Measurements from ENCODE around the gene UQCRC2.

DNA sequence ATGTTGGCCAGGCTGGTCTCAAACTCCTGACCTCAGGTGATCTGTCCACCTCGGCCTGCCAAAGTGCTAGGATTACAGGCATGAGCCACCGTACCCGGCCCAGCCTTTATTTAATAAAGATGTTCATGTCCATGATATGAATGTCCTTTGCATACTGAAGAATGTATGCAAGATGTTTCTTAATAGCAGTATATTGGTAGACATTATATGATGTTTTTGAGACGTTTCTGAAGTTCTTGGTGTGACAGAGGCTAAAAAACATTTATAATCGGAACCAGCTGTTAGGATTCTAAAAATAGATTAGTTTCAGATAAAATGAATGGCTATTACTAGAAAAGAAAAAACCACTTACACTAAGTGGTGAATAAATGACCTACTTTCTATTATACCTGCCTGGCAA is 36.0 kb downstream of the UQCRC2 start:
- TF ChIP-seq, protein P1, sequence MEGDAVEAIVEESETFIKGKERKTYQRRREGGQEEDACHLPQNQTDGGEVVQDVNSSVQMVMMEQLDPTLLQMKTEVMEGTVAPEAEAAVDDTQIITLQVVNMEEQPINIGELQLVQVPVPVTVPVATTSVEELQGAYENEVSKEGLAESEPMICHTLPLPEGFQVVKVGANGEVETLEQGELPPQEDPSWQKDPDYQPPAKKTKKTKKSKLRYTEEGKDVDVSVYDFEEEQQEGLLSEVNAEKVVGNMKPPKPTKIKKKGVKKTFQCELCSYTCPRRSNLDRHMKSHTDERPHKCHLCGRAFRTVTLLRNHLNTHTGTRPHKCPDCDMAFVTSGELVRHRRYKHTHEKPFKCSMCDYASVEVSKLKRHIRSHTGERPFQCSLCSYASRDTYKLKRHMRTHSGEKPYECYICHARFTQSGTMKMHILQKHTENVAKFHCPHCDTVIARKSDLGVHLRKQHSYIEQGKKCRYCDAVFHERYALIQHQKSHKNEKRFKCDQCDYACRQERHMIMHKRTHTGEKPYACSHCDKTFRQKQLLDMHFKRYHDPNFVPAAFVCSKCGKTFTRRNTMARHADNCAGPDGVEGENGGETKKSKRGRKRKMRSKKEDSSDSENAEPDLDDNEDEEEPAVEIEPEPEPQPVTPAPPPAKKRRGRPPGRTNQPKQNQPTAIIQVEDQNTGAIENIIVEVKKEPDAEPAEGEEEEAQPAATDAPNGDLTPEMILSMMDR (IDR thresholded peaks at IDR 0.05): no peak
- TF ChIP-seq POLR2AphosphoS5 (IDR thresholded peaks at IDR 0.05; ENCODE audit: low read depth, low read length) (no peak), EZH2phosphoT487 (IDR thresholded peaks at IDR 0.05; ENCODE audit: borderline replicate concordance, low read depth) (no peak), RCOR1 (IDR thresholded peaks at IDR 0.05; ENCODE audit: low read length) (no peak), RAD21 (IDR thresholded peaks at IDR 0.05; ENCODE audit: low read length) (no peak)
